ENCODE measurements around the gene ALS2. TPM values are rescaled to one million over a fixed set of nuclear protein-coding genes. Genes with fewer than 3 reads are reported as not detected.

The ALS2 gene
- total RNA-seq, 1 experiment from 2014 or later = 28.4 TPM

DNA sequence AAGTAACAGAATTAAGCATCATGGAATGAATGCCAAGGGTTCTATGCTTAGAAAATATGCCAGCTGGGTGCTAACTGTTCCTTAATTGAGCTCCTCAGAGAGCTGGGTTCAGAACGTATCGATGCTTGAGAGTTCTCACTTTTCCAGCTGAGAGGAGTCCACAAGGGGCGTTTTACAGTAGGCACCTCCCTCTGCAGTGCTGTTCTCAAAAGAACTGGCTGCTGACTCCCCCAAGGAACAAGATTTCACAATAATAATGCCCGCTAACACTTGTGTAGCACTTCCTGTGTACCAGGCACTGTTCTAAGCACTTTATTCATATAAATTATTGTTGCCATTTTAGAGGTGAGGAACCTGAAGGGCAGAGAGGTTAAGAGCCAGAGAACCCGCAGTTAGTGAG lies 119.4 kb downstream of the ALS2 start:
- H3K36me3 Mint-ChIP-seq (ENCODE audit: insufficient read depth in 1 of 3, low read depth in 3 of 3) = no peaks in the 10 kb centered on the region
- H3K4me1 Mint-ChIP-seq = peaks cover 3 to 6% of the 10 kb centered on the region in 2 experiments; a peak in 3 of 4 replicates
- no peaks in the 10 kb centered on the region for H3K9me3 Mint-ChIP-seq
- H3K4me3 Mint-ChIP-seq = no peak overlapping the region
- H3K9me3 ChIP-seq (ENCODE audit: control insufficient read depth, low read depth, low read length) = no peaks in the 10 kb centered on the region
- H3K27ac Mint-ChIP-seq = no peak overlapping the region; a peak in 1 of 7 replicates
- H3K27ac ChIP-seq (ENCODE audit: insufficient read length, low read depth, low read length) = no peak overlapping the region
- no peak overlapping the region for H4K8ac ChIP-seq (replicated peaks; ENCODE audit: insufficient read length, low read depth, low read length)
- H2BK15ac ChIP-seq (ENCODE audit: low read depth, low read length) = no peak overlapping the region
- no peaks in the 10 kb centered on the region for H3K23me2 ChIP-seq (ENCODE audit: insufficient read length, low read depth, low read length, poor library complexity, severe bottlenecking)
- no peak overlapping the region for H2BK20ac ChIP-seq (ENCODE audit: low read depth, low read length, poor library complexity, severe bottlenecking)
- H3K4ac ChIP-seq (ENCODE audit: low read depth, low read length) = no peak overlapping the region
- H3K27me3 ChIP-seq (ENCODE audit: insufficient read depth, low read length) = no peaks in the 10 kb centered on the region
- WGBS (ENCODE audit: extremely low coverage, insufficient read length, low lambda C conversion rate) = no CpG with 5 or more reads among the region's 5 CpGs
- no peak overlapping the region for H2BK120ac ChIP-seq (ENCODE audit: low read depth, low read length, poor library complexity, severe bottlenecking)
- H3K9ac ChIP-seq (ENCODE audit: extremely low read depth, insufficient read length, low read length) = no peak overlapping the region
- no peak overlapping the region for H2AK5ac ChIP-seq (ENCODE audit: insufficient read length, low read length)
- no peak overlapping the region for H3T11ph ChIP-seq (ENCODE audit: low read length)
- H2BK12ac ChIP-seq (ENCODE audit: insufficient read length, low read depth, low read length) = no peak overlapping the region
- H3K79me1 ChIP-seq (ENCODE audit: insufficient read depth, low read depth, low read length, poor library complexity, severe bottlenecking) = no peaks in the 10 kb centered on the region
- H3K79me2 ChIP-seq (ENCODE audit: insufficient read depth, low read length) = no peaks in the 10 kb centered on the region
- no peak overlapping the region for H3K14ac ChIP-seq (ENCODE audit: insufficient read depth, low read length)
- H3K18ac ChIP-seq (ENCODE audit: insufficient read length, low read depth, low read length) = no peak overlapping the region
- TF ChIP-seq, protein P1, sequence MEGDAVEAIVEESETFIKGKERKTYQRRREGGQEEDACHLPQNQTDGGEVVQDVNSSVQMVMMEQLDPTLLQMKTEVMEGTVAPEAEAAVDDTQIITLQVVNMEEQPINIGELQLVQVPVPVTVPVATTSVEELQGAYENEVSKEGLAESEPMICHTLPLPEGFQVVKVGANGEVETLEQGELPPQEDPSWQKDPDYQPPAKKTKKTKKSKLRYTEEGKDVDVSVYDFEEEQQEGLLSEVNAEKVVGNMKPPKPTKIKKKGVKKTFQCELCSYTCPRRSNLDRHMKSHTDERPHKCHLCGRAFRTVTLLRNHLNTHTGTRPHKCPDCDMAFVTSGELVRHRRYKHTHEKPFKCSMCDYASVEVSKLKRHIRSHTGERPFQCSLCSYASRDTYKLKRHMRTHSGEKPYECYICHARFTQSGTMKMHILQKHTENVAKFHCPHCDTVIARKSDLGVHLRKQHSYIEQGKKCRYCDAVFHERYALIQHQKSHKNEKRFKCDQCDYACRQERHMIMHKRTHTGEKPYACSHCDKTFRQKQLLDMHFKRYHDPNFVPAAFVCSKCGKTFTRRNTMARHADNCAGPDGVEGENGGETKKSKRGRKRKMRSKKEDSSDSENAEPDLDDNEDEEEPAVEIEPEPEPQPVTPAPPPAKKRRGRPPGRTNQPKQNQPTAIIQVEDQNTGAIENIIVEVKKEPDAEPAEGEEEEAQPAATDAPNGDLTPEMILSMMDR (conservative IDR thresholded peaks at IDR 0.05) = no peak
- H4K5ac ChIP-seq (ENCODE audit: insufficient read length, low read depth, low read length) = no peak overlapping the region
- no peaks in the 10 kb centered on the region for H4K20me1 ChIP-seq (ENCODE audit: control insufficient read depth, insufficient read depth, insufficient read length)
- no peak overlapping the region for H3K56ac ChIP-seq (ENCODE audit: insufficient read length, low read depth, low read length)
- H3K4me1 ChIP-seq (ENCODE audit: insufficient read depth, low read length) = no peaks in the 10 kb centered on the region
- H2AFZ ChIP-seq (ENCODE audit: low read length) = peak overlapping the region; percentile 68
- H4K91ac ChIP-seq (ENCODE audit: insufficient read length, low read depth, low read length) = no peak overlapping the region
- DNase-seq = no peak
- H2BK5ac ChIP-seq (ENCODE audit: insufficient read length, low read length) = no peak overlapping the region
- no peak overlapping the region for H3K23ac ChIP-seq (ENCODE audit: insufficient read length, low read depth, low read length)
- no peak overlapping the region for H3K4me2 ChIP-seq (ENCODE audit: insufficient read depth, insufficient read length, low read length)
- 0 out of 2 replicates have a peak, but pooled peaks cover 2% of the 10 kb centered on the region for H3K27me3 Mint-ChIP-seq (ENCODE audit: low read depth)
